ENCODE results near the gene ANKRD11.
"Not testable (repeated sequence)": the region's sequence is repeated elsewhere in the genome, so short reads cannot be mapped to it uniquely, and the experiment has no call there.

Gene ANKRD11

GRCh38 chr16:89426736-89427530 is 63.4 kb downstream of the ANKRD11 start:
- DNase-seq = no peak

- DNase-seq = no peak
Observed at GRCh38 chr16:89425523-89425922, 64.8 kb downstream of the ANKRD11 start.

GRCh38 chr16:89423681-89424260 is 66.6 kb downstream of the ANKRD11 start:
- DNase-seq = no peak

- no peak for DNase-seq
Observed at GRCh38 chr16:89422905-89423630, 67.3 kb downstream of the ANKRD11 start.

GRCh38 chr16:89422527-89422904 is 67.8 kb downstream of the ANKRD11 start:
- no peak for DNase-seq

- not testable (repeated sequence) for DNase-seq
Observed at GRCh38 chr16:89421300-89421699, 69.1 kb downstream of the ANKRD11 start.

- DNase-seq = no peak
Observed at GRCh38 chr16:89420204-89420603, 70.2 kb downstream of the ANKRD11 start.

GRCh38 chr16:89418352-89418751 is 72.0 kb downstream of the ANKRD11 start:
- no peak for DNase-seq

- no peak for DNase-seq
Observed at GRCh38 chr16:89417352-89417751, 73.0 kb downstream of the ANKRD11 start.

GRCh38 chr16:89413811-89414585 is 76.4 kb downstream of the ANKRD11 start:
- no peak for DNase-seq

- no peak for DNase-seq
Observed at GRCh38 chr16:89412811-89413210, 77.5 kb downstream of the ANKRD11 start.

- no peak for DNase-seq
Observed at GRCh38 chr16:89411335-89411850, 79.0 kb downstream of the ANKRD11 start.

- DNase-seq = peak; percentile 32
Observed at GRCh38 chr16:89410794-89411309, 79.5 kb downstream of the ANKRD11 start.

- DNase-seq = no peak
Observed at GRCh38 chr16:89410322-89410721, 80.0 kb downstream of the ANKRD11 start.

- DNase-seq = no peak
Observed at GRCh38 chr16:89409161-89409711, 81.1 kb downstream of the ANKRD11 start.

GRCh38 chr16:89408315-89408714 is 82.0 kb downstream of the ANKRD11 start:
- DNase-seq = no peak

- no peak for DNase-seq
Observed at GRCh38 chr16:89407925-89408300, 82.4 kb downstream of the ANKRD11 start.

GRCh38 chr16:89407282-89407924 is 83.0 kb downstream of the ANKRD11 start:
- no peak for DNase-seq

GRCh38 chr16:89406277-89406888 is 84.0 kb downstream of the ANKRD11 start:
- DNase-seq = no peak

- no peak for DNase-seq
Observed at GRCh38 chr16:89404561-89404960, 85.8 kb downstream of the ANKRD11 start.

GRCh38 chr16:89402962-89403361 is 87.4 kb downstream of the ANKRD11 start:
- no peak for DNase-seq

All from NCI-H2081 treated with DMSO at 0.1 percent for 48 hours (cell line).